Testis (tissue), 3 donors: ENCODE results near the gene LHX5. TPM values are rescaled to one million over a fixed set of nuclear protein-coding genes. Genes with fewer than 3 reads are reported as not detected.
"Not testable (repeated sequence)": the region's sequence is repeated elsewhere in the genome, so short reads cannot be mapped to it uniquely, and the experiment has no call there.

Source experiments
- DNase-seq: peaks from one replicate; pipeline ENCODE4 v3.0.0-alpha.2; 2019
- H3K27ac ChIP-seq, 2 donors: fragments of 200-600 bp; sonication (generic); one replicate each; pipeline ENCODE4 v1.5.1; 2019
- H3K27me3 ChIP-seq: fragments of 200-600 bp; sonication (generic); one replicate; pipeline ENCODE4 v1.5.1; 2019
- H3K36me3 ChIP-seq: fragments of 200-600 bp; sonication (generic); one replicate; pipeline ENCODE4 v1.5.1; 2017; ENCODE audit warnings: low read depth; ENCODE audit errors: missing control alignments
- H3K4me1 ChIP-seq: fragments of 200-600 bp; sonication (generic); one replicate; pipeline ENCODE4 v1.5.1; 2019
- H3K4me3 ChIP-seq, 2 donors: fragments of 200-600 bp; sonication (generic); one replicate each; pipeline ENCODE4 v1.5.1; 2017 to 2019
- H3K9me3 ChIP-seq: fragments of 200-600 bp; sonication (generic); one replicate; pipeline ENCODE4 v1.5.1; 2017
- CTCF ChIP-seq, 3 experiments: fragments of 450-650 bp in 2 of 3; fragments of 200-600 bp in 1 of 3; sonication (generic) in 1 of 3; IDR thresholded peaks; one replicate each; pipeline ENCODE4 v1.5.1; 2016 to 2019; ENCODE audit warnings: antibody characterized with exemption in 3 of 3, mild to moderate bottlenecking in 2 of 3, moderate library complexity in 1 of 3
- POLR2A ChIP-seq: fragments of 450-650 bp; IDR thresholded peaks from one replicate; pipeline ENCODE4 v1.6.1; 2017; ENCODE audit warnings: antibody characterized with exemption, mild to moderate bottlenecking, moderate library complexity
- WGBS, 2 donors: methylation state at CpG; one replicate each; pipeline ENCODE4 v1.1.5; 2018; 5-methylcytosine and 5-hydroxymethylcytosine counted together
- intact Hi-C: fragments of 100-400 bp; cut with DNase I; formaldehyde crosslinking; loops from one replicate; pipeline ENCODE4 v1.15.1; 2023; ENCODE audit warnings: low total_unique reads
- polyA plus RNA-seq: library from polyadenylated mRNA; stranded (reverse); fragments of 350-450 nt; fragmentation: Illumina TruSeq; extraction: RNeasy Lipid Tissue Mini Kit (QIAGEN cat#74804); gene quantifications from one replicate; pipeline ENCODE4 v1.2.3, GENCODE V29; 2014; ENCODE audit warnings: low read depth, low replicate concordance; ENCODE audit not compliant: insufficient read depth
- total RNA-seq, 2 donors: library from RNA; depleted of rRNA; stranded (reverse); fragments of >200 nt; gene quantifications; one replicate each; pipeline ENCODE4 v1.2.3, GENCODE V29; 2016

LHX5 gene
- total and polyA plus RNA-seq, 3 donors from 2014 or later = 0.11 to 0.12 TPM; not detected in 1

GRCh38 chr12:113498490-113498889 lies 26.8 kb upstream of the LHX5 start:
- no peaks in the 10 kb centered on the region for H3K4me1 ChIP-seq
- TF ChIP-seq CTCF (IDR thresholded peaks at IDR 0.05) (no peak), POLR2A (no peak)
- DNase-seq = no peak
- WGBS, 2 donors = 54 to 79% methylated on average over 4 of the region's 4 CpGs
- intact Hi-C loops = no loop called here
- no peaks in the 10 kb centered on the region for H3K27me3 ChIP-seq
- no peak overlapping the region for H3K4me3 ChIP-seq
- H3K27ac ChIP-seq = no peak overlapping the region
- no peaks in the 10 kb centered on the region for H3K36me3 ChIP-seq
- no peaks in the 10 kb centered on the region for H3K9me3 ChIP-seq

- intact Hi-C loops = no loop called here
- no peaks in the 10 kb centered on the region for H3K36me3 ChIP-seq
- no peaks in the 10 kb centered on the region for H3K4me1 ChIP-seq
- H3K4me3 ChIP-seq = no peak overlapping the region
- no peak overlapping the region for H3K27ac ChIP-seq
- no peaks in the 10 kb centered on the region for H3K9me3 ChIP-seq
- 50 to 52% methylated on average over 7 of the region's 7 CpGs for WGBS, 2 donors
- TF ChIP-seq CTCF (IDR thresholded peaks at IDR 0.05) (no peak), POLR2A (no peak)
- DNase-seq = no peak
- H3K27me3 ChIP-seq = no peaks in the 10 kb centered on the region
These were observed 26.0 kb upstream of the LHX5 start for GRCh38 chr12:113497693-113498092.

- 83 to 90% methylated on average over 6 of the region's 6 CpGs for WGBS, 2 donors
- not testable (repeated sequence) for H3K27ac ChIP-seq, H3K27me3 ChIP-seq
These were observed 24.3 kb upstream of the LHX5 start for GRCh38 chr12:113495941-113496340.

GRCh38 chr12:113488322-113488721 lies 16.7 kb upstream of the LHX5 start:
- TF ChIP-seq CTCF (IDR thresholded peaks at IDR 0.05) (no peak), POLR2A (no peak)
- DNase-seq = no peak
- H3K36me3 ChIP-seq = no peaks in the 10 kb centered on the region
- H3K4me3 ChIP-seq = no peak overlapping the region
- no peaks in the 10 kb centered on the region for H3K9me3 ChIP-seq
- H3K4me1 ChIP-seq = no peaks in the 10 kb centered on the region
- intact Hi-C loops = no loop called here
- no peak overlapping the region for H3K27ac ChIP-seq
- WGBS, 2 donors = 88 to 89% methylated on average over 3 of the region's 3 CpGs
- no peaks in the 10 kb centered on the region for H3K27me3 ChIP-seq

More at GRCh38 chr12:113495941-113496340, 24.3 kb upstream of the LHX5 start:
- intact Hi-C loops, H3K4me3 ChIP-seq, H3K9me3 ChIP-seq, DNase-seq, H3K4me1 ChIP-seq, H3K36me3 ChIP-seq: not testable (repeated sequence)

- no peaks in the 10 kb centered on the region for H3K27me3 ChIP-seq
- no peak overlapping the region for H3K27ac ChIP-seq
- no peaks in the 10 kb centered on the region for H3K4me1 ChIP-seq
- no peaks in the 10 kb centered on the region for H3K9me3 ChIP-seq
- WGBS, 2 donors = 50 to 54% methylated on average over 4 of the region's 4 CpGs
- no peak overlapping the region for H3K4me3 ChIP-seq
- intact Hi-C loops = no loop called here
- no peak for DNase-seq
- TF ChIP-seq CTCF (IDR thresholded peaks at IDR 0.05) = no peak
- no peak for TF ChIP-seq POLR2A
- no peaks in the 10 kb centered on the region for H3K36me3 ChIP-seq
These were observed 15.1 kb upstream of the LHX5 start for GRCh38 chr12:113486722-113487121.
